ENCODE data around the gene TSC2. TPM values are rescaled to one million over a fixed set of nuclear protein-coding genes. Genes with fewer than 3 reads are reported as not detected.

The TSC2 gene
- total RNA-seq, 8 experiments from 2014 or later, result 28.1 to 102 (median 53.2) TPM

- Histone ChIP-seq H3K4me1 (replicated peaks in 1 of 2) (peaks cover 20 to 23% of the 10 kb centered on the region in 2 donors), H3K4me3 (no peak overlapping the region), H3K27ac (no peak overlapping the region)
- WGBS, 10 experiments, result no CpG with 5 or more reads among the region's 17 CpGs
- in situ Hi-C loops (cut with MboI; ENCODE audit: low pct_unique_long_range_greater_than_20kb in 2 of 9, low sequenced_read_pairs in 9 of 9, unreplicated experiment in 9 of 9), result loop anchor here in 1 of 9 experiments (25.0 kb wide), 1 partner anchor 102 kb away; the partner anchor contains the start of genes PKD1 and RAB26
- no peak for ATAC-seq (replicated peaks in 6 of 8)
Measured at GRCh38 chr16:2034696-2035430, 12.9 kb upstream of the TSC2 start.

- H3K4me3 ChIP-seq, result no peak overlapping the region
Measured at GRCh38 chr16:2035431-2036199, 12.2 kb upstream of the TSC2 start.

DNA sequence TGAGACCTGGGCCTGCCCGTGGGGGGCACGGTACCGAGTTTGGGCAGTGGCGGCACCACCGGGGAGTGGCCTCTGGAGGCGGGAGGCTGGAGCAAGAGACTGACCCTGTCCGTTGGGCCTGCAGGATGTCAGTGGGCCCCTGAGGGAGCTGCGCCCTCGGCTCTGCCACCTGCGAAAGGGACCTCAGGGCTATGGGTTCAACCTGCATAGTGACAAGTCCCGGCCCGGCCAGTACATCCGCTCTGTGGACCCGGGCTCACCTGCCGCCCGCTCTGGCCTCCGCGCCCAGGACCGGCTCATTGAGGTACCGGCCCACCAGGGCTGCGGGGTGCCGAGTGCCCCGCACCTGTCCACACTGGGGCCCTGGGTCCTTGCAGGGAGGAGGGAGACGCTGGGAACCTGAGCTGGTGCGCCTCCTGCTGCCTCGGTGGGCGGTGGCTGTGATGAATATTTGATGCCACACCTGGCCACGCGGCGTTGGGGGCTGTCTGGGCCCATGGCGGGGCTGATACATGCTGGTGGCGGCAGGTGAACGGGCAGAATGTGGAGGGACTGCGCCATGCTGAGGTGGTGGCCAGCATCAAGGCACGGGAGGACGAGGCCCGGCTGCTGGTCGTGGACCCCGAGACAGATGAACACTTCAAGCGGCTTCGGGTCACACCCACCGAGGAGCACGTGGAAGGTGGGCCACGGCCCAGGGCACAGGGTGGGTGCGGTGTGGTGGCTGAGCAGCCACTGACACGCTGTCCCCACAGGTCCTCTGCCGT is 11.4 kb upstream of the TSC2 start:
- 80 to 83% methylated on average over 4 to 8 of the region's 47 CpGs; no CpG with 5 or more reads in 8 of the 10 experiments for WGBS, 10 experiments
- Histone ChIP-seq H3K4me1 (replicated peaks in 1 of 2) (peaks cover 25 to 31% of the 10 kb centered on the region in 2 donors), H3K27ac (peak overlapping the region in 1 of 2 donors; percentile 68), H3K4me3 (no peak overlapping the region)
- no peak for ATAC-seq (replicated peaks in 6 of 8)
- in situ Hi-C loops (cut with MboI; ENCODE audit: low pct_unique_long_range_greater_than_20kb in 2 of 9, low sequenced_read_pairs in 9 of 9, unreplicated experiment in 9 of 9), result loop anchor here in 1 of 9 experiments (25.0 kb wide), 1 partner anchor 101 kb away; the partner anchor contains the start of genes PKD1 and RAB26

More at GRCh38 chr16:2035431-2036199, 12.2 kb upstream of the TSC2 start:
- Histone ChIP-seq H3K27ac (peak overlapping the region in 1 of 2 donors; percentile 68), H3K4me1 (replicated peaks in 1 of 2) (peaks cover 25 to 31% of the 10 kb centered on the region in 2 donors)
- WGBS, 10 experiments, result 59 to 66% methylated on average over 4 to 7 of the region's 34 CpGs; no CpG with 5 or more reads in 8 of the 10 experiments
- in situ Hi-C loops (cut with MboI; ENCODE audit: low pct_unique_long_range_greater_than_20kb in 2 of 9, low sequenced_read_pairs in 9 of 9, unreplicated experiment in 9 of 9), result loop anchor here in 1 of 9 experiments (25.0 kb wide), 1 partner anchor 102 kb away; the partner anchor contains the start of genes PKD1 and RAB26
- peak; percentile 22 to 66 (median 53) for ATAC-seq (replicated peaks in 6 of 8)

DNA sequence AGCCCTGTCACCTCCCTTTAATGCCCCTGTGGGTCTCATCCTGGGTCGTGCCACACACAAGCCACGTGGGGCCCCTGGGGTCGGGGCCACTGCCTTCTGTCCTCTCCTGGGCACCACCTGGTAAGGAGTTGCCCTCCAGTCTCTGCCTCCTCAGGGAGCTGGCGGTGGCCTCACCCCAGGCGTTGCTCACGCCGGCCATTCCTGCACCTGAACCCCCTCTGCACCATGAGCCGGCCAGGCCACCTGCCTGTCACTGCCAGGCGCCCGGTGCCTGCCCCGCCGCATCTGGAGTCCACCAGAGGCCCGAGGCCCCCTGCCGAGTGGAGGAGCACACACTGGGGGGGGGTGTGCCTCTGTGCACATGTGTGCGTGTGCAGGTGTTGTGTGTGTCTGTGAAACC is 10.7 kb upstream of the TSC2 start:
- Histone ChIP-seq H3K4me1 (replicated peaks in 1 of 2) (peaks cover 25 to 31% of the 10 kb centered on the region in 2 donors), H3K27ac (no peak overlapping the region), H3K4me3 (no peak overlapping the region)
- no peak for ATAC-seq (replicated peaks in 6 of 8)
- in situ Hi-C loops (cut with MboI; ENCODE audit: low pct_unique_long_range_greater_than_20kb in 2 of 9, low sequenced_read_pairs in 9 of 9, unreplicated experiment in 9 of 9), result loop anchor here in 1 of 9 experiments (25.0 kb wide), 1 partner anchor 100 kb away; the partner anchor contains the start of genes PKD1 and RAB26
- WGBS, 10 experiments, result 90 to 100% methylated on average over 1 to 2 of the region's 15 CpGs; no CpG with 5 or more reads in 8 of the 10 experiments

DNA sequence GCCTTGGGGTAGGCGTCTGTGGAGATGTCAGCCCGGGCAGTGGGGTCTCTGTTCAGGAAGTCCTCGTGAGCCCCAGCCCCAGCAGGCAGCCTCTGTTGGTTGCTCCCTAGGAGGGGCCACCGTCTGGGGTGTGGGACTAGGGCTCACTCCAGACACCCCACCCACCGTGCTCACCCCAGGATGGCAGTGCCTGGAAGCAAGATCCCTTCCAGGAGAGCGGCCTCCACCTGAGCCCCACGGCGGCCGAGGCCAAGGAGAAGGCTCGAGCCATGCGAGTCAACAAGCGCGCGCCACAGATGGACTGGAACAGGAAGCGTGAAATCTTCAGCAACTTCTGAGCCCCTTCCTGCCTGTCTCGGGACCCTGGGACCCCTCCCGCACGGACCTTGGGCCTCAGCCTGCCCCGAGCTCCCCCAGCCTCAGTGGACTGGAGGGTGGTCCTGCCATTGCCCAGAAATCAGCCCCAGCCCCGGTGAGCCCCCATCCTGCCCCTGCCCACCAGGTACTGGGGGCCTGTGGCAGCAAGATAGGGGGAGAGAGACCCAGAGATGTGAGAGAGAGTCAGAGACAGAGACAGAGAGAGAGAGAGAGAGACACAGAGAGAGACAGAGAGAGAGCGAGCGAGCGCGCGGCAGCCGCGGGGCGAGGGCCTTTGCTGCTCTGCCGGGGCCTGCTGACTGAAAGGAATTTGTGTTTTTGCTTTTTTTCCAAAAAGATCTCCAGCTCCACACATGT is 10.0 kb upstream of the TSC2 start:
- WGBS, 10 experiments, result 60 to 100% (median 76%) methylated on average over 1 to 10 of the region's 29 CpGs; no CpG with 5 or more reads in 6 of the 10 experiments
- ATAC-seq (replicated peaks in 6 of 8), result no peak
- in situ Hi-C loops (cut with MboI; ENCODE audit: low pct_unique_long_range_greater_than_20kb in 2 of 9, low sequenced_read_pairs in 9 of 9, unreplicated experiment in 9 of 9), result loop anchor here in 1 of 9 experiments (25.0 kb wide), 1 partner anchor 99 kb away; the partner anchor contains the start of genes PKD1 and RAB26
- H3K27ac ChIP-seq, result peak overlapping the region in 1 of 2 donors; percentile 28
- H3K4me1 ChIP-seq (replicated peaks in 1 of 2), result peaks cover 25 to 36% of the 10 kb centered on the region in 2 donors
- H3K4me3 ChIP-seq, result no peak overlapping the region

DNA sequence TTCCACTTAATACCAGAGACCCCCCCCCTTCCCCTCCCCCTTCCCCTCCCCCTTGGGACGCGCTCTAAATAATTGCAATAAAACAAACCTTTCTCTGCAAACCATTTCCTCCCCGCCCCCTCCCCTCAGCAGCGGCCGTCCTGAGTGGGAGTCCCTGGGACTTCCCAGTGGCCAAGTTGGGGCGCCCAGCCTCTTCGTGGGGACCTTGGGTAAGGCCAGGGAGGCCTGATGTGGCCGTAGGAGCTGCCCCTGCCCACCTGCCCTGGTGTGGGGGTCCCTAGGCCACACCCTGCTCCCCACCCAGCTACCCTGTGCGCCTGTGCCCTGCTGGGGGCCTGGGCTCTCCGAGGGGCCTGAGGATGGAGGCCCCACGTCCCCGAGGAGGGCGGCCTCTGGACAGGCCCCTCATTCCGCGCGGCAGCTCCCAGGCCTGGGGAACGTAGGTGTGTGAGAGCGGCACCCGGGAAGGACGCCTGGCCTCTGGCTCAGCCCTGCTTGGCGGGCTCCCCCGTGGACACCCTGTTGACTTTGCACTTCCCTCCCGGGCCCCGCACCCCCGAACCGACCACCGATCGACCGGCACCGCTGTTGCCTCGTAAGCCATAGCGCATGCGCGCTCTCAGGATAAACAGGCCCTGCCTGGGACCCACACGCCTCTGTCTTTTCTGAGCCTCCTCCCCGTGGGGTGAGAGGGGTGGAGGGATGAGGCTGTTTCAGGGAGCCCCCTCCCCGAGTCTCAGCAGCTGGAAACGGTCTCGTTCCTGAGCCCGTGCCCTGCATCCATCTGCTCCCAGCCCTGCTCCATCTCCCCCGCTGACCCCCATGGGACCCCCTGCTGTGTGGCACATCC is 9.2 kb upstream of the TSC2 start:
- no peak for ATAC-seq (replicated peaks in 6 of 8)
- WGBS, 10 experiments, result 56 to 85% (median 70%) methylated on average over 2 to 15 of the region's 41 CpGs; no CpG with 5 or more reads in 7 of the 10 experiments
- in situ Hi-C loops (cut with MboI; ENCODE audit: low pct_unique_long_range_greater_than_20kb in 2 of 9, low sequenced_read_pairs in 9 of 9, unreplicated experiment in 9 of 9), result loop anchor here in 1 of 9 experiments (25.0 kb wide), 1 partner anchor 99 kb away; the partner anchor contains the start of genes PKD1 and RAB26
- H3K4me1 ChIP-seq (replicated peaks in 1 of 2), result peaks cover 25 to 36% of the 10 kb centered on the region in 2 donors
- H3K4me3 ChIP-seq, result no peak overlapping the region
- peak overlapping the region in 1 of 2 donors; percentile 59 for H3K27ac ChIP-seq

GRCh38 chr16:2039274-2040031 is 8.3 kb upstream of the TSC2 start:
- 0 to 63% methylated on average over 2 to 5 of the region's 29 CpGs; no CpG with 5 or more reads in 8 of the 10 experiments for WGBS, 10 experiments
- H3K4me3 ChIP-seq, result no peak overlapping the region
- ATAC-seq (replicated peaks in 6 of 8), result peak; percentile 41 to 82 (median 60)
- peak overlapping the region; percentile 44 to 74 for H3K27ac ChIP-seq
- in situ Hi-C loops (cut with MboI; ENCODE audit: low pct_unique_long_range_greater_than_20kb in 2 of 9, low sequenced_read_pairs in 9 of 9, unreplicated experiment in 9 of 9), result loop anchor here in 1 of 9 experiments (25.0 kb wide), 1 partner anchor 98 kb away; the partner anchor contains the start of genes PKD1 and RAB26
- H3K4me1 ChIP-seq (replicated peaks in 1 of 2), result peaks cover 25 to 36% of the 10 kb centered on the region in 2 donors

- H3K4me3 ChIP-seq, result no peak overlapping the region
- in situ Hi-C loops (cut with MboI; ENCODE audit: low pct_unique_long_range_greater_than_20kb in 2 of 9, low sequenced_read_pairs in 9 of 9, unreplicated experiment in 9 of 9), result loop anchor here in 1 of 9 experiments (25.0 kb wide), 1 partner anchor 97 kb away; the partner anchor contains the start of genes PKD1 and RAB26
- peaks cover 25 to 36% of the 10 kb centered on the region in 2 donors for H3K4me1 ChIP-seq (replicated peaks in 1 of 2)
- ATAC-seq (replicated peaks in 6 of 8), result peak in 1 of 8 experiments; percentile 4
- WGBS, 10 experiments, result 87 to 100% methylated on average over 1 to 3 of the region's 24 CpGs; no CpG with 5 or more reads in 8 of the 10 experiments
- H3K27ac ChIP-seq, result peak overlapping the region; percentile 44 to 74
Measured at GRCh38 chr16:2040041-2040786, 7.6 kb upstream of the TSC2 start.

GRCh38 chr16:2040787-2041522 is 6.8 kb upstream of the TSC2 start:
- ATAC-seq (replicated peaks in 6 of 8), result no peak
- Histone ChIP-seq H3K4me3 (no peak overlapping the region), H3K4me1 (replicated peaks in 1 of 2) (peaks cover 20 to 30% of the 10 kb centered on the region in 2 donors), H3K27ac (peak overlapping the region in 1 of 2 donors; percentile 74)
- in situ Hi-C loops (cut with MboI; ENCODE audit: low pct_unique_long_range_greater_than_20kb in 2 of 9, low sequenced_read_pairs in 9 of 9, unreplicated experiment in 9 of 9), result loop anchor here in 1 of 9 experiments (25.0 kb wide), 1 partner anchor 96 kb away; the partner anchor contains the start of genes PKD1 and RAB26
- 60 to 91% (median 77%) methylated on average over 2 to 12 of the region's 20 CpGs; no CpG with 5 or more reads in 5 of the 10 experiments for WGBS, 10 experiments

Measured in motor neuron (in vitro differentiated cells).